GM19452 (cell line): ENCODE measurements around the gene LILRB2.
"Not testable (repeated sequence)": the region's sequence is repeated elsewhere in the genome, so short reads cannot be mapped to it uniquely, and the experiment has no call there.

Source experiments
- ATAC-seq: cut with Tn5 transposase; IDR thresholded peaks from one replicate; pipeline ENCODE4 v1.9.1; 2021; ENCODE audit not compliant: unreplicated experiment

Gene LILRB2

DNA sequence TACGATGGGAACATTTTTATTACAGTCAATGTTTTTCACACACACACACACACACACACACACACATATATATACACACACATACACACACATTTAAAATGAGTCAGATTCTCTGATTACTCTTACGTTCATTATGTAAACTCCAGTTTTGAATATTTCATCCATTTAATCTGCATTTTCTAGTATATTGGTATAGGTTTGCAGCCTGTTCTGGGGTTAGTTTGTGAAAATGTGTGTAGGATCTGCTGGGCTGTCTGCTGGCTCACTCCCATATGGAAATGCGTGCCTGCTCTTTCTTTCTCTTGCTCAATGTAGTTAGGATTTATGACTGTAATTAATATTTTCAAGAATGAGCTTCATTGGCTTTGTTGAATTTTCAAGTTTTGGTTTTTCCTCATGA, 7.1 kb downstream of the LILRB2 start:
- no peak for ATAC-seq

DNA sequence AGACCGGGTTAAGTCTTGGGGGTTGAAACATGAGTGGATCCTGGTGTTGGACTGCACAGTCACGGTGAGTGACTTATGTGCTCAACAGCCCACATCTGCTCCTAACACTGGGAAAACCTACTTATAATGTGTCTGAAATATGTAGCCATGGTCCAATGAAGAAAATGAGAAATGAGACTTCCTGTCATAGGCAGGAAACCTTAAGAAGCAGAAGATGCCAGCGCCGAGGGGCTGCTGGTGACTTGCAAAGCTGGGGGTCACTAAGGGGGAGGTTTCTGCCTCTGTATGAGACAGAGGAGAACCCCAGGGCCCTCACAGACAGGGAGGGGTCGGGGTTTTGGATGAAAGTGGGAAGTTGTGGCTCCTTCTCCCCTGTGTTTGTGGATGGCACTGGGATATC, 8.7 kb downstream of the LILRB2 start:
- ATAC-seq = not testable (repeated sequence)

DNA sequence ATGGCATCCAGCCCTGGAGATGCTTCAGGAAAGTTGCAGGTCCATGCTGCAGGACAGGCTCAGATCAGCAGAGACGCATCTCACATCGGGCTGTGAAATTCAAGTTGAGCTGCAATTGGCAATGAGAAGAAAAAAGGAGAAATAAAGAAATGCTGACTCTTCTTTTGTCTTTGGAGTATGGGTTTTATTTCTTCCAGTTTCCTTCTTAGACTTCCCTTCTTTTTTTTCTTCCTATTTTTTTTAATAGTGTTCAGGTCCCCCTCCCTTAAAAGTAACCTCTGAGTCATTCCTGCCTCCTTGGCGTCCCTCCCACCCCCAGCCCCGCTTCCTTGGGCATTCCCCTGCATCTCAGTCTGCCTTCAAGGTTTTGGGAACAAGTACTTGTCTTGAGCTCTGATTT, 9.3 kb downstream of the LILRB2 start:
- ATAC-seq = not testable (repeated sequence)

DNA sequence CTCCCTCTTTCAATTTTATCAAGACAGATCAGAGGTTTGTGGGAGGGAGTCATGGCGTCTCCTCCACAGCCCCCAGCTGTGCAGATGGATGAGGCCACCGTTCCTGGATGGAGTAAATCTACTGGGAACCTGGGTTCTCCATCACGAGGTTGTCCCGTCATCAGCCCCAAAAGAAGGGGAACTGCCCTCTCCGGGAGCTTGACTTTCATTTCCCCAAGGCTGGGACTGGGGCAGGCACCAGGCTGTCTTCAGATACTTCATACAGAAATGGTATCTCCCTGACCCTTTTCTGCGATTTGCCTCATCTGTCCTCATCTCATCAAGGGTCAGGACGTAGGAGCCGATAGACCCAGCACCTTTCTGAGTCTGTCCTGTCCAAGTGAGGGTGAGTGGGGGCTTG, 9.8 kb downstream of the LILRB2 start:
- ATAC-seq = no peak

DNA sequence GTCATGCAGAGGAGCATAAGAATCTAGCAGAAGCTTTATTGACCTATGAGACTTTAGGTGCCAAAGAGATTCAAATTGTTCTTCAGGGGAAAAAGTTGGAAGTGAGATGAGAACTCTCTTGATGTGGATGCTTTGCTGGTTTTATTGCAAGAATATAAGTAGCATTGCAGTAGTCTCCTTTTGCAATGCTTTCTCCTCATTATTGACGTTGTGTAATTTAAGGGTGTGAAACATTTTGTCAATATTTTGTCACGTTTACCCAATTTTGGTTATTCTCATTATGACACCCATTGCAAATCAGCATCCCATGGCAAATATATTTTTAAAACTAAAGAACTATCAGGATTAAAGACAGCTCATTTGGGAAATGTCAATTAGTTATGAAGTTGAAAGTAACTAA, 12.0 kb downstream of the LILRB2 start:
- no peak for ATAC-seq

DNA sequence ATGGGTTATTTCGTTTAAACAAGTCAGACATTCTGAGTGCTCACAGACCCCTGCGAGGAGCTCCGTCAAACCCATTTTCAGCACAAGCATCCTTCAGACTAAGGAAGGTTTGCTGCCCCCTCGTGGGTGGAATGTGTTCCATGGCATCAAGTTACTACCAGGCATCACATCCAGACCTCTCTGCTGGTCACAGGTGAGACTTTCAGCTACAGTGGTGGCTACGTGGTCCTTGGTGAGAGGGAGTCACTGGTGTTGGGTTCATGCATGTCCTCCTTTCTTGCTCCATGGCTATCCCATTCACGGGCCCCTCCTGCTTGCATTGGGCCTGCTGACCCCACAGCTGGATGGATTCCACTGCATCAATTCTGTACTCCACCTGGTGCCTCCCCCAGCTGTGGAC, 14.8 kb downstream of the LILRB2 start:
- ATAC-seq = no peak

DNA sequence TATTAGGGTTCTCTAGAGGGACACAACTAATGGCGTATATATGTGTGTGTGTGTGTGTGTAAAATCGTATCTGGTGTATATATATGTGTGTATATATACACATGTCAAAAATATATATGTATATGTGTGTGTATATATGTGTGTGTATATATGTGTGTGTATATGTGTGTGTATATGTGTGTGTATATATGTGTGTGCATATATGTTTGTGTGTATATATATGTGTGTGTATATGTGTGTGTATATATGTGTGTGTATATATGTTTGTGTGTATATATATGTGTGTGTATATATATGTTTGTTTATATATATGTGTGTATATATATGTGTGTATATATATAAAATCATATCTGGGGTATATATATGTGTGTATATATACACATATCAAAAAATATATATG, 18.4 kb downstream of the LILRB2 start:
- no peak for ATAC-seq

DNA sequence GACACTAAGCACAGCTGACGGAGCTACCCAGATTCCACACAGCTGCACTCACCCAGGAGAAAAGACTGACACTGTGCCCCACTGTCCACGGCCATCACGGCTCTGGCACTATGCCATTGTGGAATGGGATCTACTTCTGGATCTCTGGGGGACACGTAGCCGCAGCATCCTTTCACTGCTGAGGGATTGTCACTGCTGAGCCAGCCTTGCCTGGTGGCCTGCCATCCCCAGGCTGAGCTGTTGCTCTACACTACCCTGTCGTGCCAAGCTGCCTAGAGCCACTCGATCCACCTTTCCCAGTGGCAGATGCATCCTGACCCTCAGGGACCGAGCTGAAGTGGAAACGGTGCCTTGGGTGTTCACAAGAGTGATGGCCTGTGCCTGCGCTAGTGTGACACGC, 18.8 kb downstream of the LILRB2 start:
- ATAC-seq = no peak

DNA sequence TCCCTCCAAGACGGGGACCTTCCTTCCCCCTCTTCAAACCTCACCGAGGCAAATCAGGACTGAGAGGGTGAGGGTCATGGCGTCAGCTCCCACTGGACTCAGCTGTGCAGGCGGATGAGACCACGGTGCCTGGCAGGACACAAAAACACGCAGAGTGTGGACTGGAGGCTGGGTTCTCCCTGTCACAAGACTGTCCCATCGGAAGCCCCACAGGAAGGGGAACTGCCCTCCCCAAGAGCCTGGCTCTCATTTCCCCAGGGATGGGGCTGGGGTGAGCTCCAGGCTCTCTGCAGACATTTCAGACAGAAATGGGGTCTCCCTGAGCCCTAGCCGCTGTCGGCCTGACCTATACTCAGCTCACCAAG, 23.8 kb downstream of the LILRB2 start, which contains the start of gene LILRB5:
Gene LILRB5 (minus strand): TSS at position 158 of the 365 bp plus-strand sequence. CDS start 80 bp downstream, at position 78.
- no peak for ATAC-seq

DNA sequence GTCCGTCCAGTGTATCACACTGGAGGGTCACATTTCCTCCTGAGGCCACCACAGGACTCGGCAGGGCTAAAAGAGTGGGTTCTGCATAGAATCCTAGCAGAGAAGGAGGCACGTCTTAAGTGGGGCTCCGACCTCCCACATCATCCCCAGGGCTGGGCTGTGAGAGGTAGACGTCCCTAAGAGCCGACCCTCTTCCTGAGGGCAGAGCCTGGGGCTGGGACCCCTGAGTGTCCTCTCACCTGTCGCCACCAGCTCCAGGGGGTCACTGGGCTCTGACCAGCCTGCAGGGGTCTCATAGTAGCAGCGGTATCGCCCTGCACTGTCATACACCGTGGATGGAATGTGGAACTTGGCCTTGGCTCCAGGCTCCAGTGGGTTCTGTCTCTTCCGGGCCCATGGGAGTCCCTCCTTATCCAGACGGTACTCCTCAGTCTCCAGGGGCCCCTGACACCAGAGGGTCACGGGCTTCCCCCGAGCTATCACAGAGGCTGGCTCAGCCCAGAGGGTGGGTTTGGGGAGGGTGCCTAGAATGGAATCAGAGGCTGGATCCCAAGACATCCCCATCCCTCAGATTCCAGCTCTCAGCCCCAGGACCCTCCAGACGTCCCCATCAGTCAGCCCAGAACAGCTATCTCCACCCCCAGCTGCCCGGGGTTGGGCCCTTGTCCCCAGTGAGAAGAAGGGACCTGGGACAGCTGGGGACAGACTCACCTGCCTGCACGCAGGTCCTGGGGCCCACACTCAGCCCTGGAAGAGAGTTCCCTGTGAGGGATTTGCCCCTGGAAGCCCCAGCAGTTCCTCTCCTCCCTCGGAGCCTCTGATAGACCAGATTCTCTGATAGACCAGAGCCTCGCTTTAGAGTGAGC, 24.4 kb downstream of the LILRB2 start:
- no peak for ATAC-seq

DNA sequence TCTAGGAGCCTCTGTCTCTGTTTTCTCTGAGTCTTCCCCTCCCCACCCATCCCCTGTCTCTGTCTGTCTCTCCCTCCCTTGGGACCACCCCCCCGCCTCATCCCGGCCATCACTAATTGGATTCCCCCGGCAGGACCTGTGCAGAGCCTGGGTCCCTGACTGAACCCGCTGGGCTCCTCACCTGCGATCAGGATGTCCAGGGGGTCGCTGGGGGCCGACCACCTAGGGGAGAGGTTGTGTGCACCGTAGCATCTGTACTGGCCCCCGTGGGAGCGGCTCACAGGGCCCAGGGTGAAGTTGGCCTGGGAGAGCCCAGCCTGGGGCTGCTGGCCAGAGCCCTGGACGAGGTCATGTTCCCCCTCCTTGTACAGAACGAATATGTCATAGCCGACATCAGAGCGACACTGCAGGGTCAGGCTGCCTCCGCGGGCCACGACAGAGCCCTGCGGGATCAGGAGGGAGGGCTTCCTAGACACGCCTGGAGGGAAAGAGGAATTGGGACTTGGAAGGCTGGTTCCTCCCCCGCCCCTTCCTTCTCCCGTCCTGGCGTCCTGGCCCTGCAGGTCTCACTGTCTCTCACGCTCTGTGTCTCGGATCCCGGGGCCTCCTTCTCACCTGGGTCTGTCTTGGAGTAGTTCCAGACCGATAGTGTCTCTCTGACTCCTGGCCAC, 25.7 kb downstream of the LILRB2 start:
- no peak for ATAC-seq

DNA sequence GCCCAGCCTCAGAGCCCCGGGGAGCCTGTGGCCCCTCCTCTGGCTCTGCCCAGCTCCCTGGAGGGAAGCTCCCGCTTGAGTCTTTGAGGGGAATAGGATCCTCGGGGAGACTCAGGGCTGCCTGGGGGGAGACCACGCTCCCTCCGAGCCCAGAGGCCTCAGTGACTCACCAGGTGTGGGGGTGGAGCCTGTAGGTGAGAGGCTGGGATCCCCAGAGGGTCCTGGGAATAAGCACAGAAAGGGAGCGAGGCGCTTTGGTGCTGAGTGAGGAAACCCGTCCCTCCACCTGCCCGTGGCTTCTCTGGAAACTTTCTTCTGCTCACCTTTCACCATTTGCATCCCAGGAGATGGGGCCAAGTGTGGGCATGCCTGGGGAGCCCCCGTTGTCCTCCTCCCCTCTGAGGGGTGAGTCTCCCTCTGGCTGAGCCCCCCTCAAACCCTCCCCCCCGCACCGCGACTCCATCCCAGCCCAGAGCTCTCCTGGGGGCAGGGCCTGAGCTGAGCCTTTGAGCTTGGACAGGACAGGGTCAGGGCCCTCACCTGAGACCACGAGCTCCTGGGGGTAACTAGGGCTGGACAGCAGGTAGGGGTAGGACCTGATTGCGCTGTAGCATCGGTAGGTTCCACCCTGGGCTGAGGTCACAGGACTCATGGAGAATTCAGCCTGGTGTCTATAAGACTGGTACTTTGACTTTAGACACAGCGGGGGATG, 26.6 kb downstream of the LILRB2 start:
- ATAC-seq = no peak

DNA sequence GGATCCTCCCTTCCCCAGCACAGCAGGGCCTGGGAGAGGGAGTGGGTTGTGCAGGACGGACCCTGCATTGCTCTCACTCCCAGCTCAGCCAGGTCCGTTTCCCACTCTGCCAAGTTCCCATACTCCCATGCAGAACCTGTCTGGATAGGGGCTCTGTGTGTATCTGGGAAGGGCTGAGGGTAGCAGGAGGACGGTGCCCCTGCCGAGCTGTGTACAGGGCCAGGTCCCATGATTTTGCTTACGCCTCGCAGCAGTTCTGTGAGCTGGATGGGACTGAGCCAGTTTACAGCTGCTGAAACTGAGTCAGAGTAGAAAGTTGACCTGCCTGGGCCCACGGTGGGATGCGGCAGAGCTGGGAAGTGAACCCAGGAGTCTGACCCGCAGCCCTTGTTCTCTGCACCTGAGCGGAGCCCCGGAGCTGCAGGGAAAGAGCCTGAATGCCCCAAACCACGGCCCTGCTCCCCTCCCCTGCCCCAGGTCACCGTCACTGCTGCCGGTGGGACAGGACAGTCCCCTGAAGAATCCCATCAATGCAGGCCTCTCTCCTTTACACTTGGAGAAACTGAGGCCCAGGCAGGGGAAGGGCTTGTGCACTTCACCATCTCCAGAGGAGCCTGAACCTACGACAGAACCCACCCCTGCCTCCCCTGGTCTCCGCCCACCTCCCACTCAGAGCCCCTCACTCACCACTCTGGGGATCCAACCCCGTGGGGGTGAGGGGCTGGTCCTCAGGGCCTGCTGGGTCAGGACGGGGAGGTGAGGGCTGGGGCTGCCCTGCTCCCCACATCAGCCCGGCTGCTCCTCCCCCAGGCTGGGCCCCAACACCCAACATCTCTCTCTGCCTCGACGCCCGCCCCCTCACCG, 27.3 kb downstream of the LILRB2 start:
- ATAC-seq = no peak

DNA sequence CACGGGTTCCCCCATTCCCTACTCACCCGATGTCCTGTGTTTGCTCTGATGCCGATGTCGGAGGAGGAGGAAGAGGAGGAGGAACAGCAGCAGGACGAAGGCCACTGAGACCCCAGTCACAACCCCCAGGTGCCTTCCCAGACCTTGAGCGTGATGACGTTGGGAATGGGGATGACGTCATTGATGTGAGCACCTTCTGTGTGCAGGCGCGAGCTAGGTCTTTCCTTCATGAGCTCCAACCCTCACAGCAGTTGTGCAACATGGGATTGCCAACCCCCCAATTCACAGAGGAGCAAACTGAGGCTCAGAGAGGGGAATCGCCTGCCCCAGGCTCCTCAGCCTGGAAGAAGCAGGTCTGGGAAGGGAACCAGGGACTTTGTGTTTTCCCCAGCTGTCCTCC, 28.1 kb downstream of the LILRB2 start:
- no peak for ATAC-seq

DNA sequence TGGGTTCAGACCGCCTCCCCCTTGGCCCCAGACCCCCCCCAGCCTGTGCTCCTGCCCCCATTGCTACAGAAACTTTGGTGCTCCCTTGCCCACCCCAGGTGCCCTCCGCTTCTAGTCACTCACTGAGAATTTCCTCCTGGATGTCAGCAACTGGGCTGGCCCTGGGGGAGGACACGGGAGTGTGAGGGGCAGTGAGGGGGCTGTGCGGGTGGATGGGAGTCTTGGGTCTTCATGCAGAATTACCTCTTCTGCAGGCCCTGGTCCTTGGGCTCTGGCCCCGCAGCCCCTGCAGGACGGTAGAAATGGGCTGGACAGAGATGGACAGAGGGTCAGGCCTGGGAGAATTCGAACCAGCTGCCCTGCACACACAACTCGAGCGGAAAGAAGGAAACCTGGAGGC, 28.7 kb downstream of the LILRB2 start:
- no peak for ATAC-seq

DNA sequence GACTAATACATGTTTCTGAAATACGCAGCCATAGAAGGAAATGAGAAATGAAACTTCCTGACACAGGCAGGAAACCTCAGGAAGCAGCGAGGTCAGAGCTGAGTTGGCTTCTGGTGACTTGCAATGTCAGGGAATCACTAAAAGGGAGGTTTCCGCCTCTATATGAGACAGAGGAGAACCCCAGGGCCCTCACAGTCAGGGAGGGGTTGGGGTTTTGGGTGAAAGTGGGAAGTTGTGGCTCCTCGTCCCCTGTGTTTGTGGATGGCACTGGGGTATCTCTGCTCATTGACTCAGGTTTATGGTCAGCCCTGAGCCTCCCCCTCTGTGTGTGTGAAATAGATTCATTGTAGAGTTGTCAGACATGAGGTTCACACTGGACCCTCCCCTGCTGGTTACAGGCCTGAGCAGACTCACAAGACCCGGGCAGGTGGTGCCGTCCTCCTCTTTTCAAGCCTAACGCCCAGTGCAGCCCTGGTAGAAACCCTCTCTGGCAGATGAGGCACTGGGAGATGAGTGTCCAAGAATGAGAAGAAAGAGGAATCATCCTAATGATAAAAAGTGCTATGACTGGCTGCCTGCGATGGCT, 32.8 kb downstream of the LILRB2 start:
- ATAC-seq = no peak

DNA sequence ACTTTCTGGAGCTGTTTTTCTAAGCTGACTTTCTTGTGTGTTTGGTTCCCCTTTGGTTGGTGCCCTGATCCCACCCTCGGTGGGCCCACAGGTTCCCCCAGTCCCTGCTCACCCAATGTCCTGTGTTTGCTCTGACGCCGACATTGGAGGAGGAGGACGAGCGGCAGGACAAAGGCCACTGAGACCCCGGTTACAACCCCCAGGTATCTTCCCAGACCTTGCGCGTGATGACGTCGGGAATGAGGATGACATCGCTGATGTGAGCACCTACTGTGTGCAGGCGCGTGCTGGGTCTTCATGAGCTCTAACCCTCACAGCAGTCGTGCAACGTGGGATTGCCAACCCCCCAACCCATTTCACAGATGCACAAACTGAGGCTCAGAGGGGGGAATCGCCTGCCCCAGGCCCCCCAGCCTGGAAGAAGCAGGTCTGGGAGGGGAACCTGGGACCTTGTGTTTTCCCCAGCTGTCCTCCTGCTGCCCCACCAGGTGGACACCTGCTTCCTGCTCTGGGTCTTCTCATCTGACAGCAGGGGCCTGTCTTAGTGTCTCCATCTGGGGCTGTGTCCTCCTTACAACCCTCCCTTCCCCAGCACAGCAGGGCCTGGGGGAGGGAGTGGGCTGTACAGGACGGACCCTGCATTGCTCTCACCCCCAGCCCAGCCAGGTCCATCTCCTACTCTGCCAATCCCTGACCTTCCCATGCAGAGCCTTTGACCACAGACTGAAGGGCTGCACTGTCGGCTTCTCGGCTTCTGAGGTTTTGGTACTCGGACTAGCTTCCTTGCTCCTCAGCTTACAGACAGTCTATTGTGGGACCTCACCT, 33.6 kb downstream of the LILRB2 start:
- ATAC-seq = no peak

DNA sequence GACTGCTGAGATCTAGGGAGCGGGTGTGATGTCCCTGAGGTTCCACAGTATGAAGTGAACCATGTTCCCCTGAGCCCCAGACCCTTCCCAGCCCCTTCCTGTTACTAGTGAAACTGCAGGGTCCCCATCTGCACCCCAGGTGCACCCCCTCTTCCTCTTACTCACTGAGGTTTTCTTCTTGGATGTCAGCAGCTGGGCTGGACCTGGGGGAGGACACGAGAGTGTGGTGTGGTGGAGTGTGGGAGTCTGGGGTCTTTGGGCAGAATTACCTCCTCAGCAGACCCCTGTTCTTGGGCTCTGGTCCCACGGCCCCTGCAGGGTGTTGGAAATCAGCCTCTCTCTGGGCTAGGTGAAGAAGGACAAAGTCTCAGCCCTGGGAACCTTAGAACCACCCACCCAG, 35.0 kb downstream of the LILRB2 start:
- no peak for ATAC-seq

DNA sequence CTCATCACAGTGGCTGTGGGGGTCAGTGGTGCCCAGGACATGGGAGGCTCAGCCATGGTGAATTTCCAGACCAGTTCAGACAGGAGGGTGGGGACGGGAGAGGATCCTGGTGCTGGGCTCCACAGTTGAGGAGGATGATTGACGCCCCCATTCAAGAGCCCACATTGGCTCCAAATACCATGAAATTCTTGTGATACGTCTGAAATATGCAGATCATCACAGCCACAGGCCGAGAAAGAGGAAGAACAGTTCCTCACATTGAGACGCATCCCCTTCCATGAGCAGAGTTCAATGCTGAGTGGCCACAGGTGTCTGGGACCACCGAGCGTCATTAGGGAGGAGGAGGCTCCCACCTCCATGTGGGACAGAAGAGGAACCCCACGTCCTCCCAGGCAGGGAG, 37.1 kb downstream of the LILRB2 start:
- ATAC-seq = not testable (repeated sequence)

DNA sequence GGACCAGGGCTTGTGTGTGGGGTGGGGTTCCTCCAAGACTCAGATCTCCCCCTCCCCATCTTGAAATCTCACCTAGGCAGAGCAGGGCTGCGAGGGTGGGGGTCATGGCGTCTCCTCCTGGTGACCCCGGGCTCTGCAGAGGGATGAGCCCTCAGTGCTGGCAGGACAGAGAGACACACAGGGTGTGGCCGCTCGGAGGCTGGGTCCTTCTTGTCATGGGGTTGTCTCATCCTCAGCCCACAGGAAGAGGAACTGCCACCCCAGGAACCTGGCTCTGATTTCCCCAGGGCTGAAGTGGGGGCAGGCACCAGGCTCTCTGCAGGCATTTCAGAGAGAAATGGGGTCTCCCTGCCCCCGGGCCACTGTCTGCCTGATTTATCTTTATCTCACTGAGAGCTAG, 38.3 kb downstream of the LILRB2 start, which contains the start of gene LILRA6:
Gene LILRA6 (minus strand): TSS at position 145 of the 400 bp plus-strand sequence.
- ATAC-seq = not testable (repeated sequence)
